Gastroesophageal sphincter (tissue), 4 donors: ENCODE measurements around the gene GALNT7. TPM values are rescaled to one million over a fixed set of nuclear protein-coding genes. Genes with fewer than 3 reads are reported as not detected.

Experiments used
- ATAC-seq: fragments of 150-250 bp; one replicate; pipeline ENCODE4 v1.9.1; 2016; ENCODE audit warnings: mild to moderate bottlenecking, moderate library complexity
- H3K27ac ChIP-seq, 4 donors: fragments of 200-600 bp; sonication (generic) in 3 of 4; 1 replicate in 3 of 4; 2 replicates in 1 of 4; pipeline ENCODE4 v1.5.1; 2016 to 2019
- H3K27me3 ChIP-seq: fragments of 200-600 bp; sonication (generic); one replicate; pipeline ENCODE4 v1.5.1; 2019
- H3K36me3 ChIP-seq, 2 donors: fragments of 200-600 bp; sonication (generic); one replicate each; pipeline ENCODE4 v1.5.1; 2019; ENCODE audit warnings: control low read depth in 1 of 2
- H3K4me1 ChIP-seq, 3 donors: fragments of 200-600 bp; sonication (generic); 1 replicate in 2 of 3; 2 replicates in 1 of 3; pipeline ENCODE4 v1.5.1; 2016 to 2019; ENCODE audit warnings: control low read depth in 2 of 3
- H3K4me3 ChIP-seq, 2 donors: fragments of 200-600 bp; sonication (generic); one replicate each; pipeline ENCODE4 v1.5.1; 2019; ENCODE audit warnings: mild to moderate bottlenecking in 1 of 2, moderate library complexity in 1 of 2
- H3K9me3 ChIP-seq, 3 donors: fragments of 200-600 bp; sonication (generic); one replicate each; pipeline ENCODE4 v1.5.1; 2017 to 2019; ENCODE audit warnings: control low read depth in 2 of 3
- CTCF ChIP-seq, 4 experiments: fragments of 200-600 bp in 2 of 4; fragments of 450-650 bp in 2 of 4; sonication (generic) in 1 of 4; IDR thresholded peaks; one replicate each; pipeline ENCODE4 v1.5.1; 2017 to 2019; ENCODE audit warnings: antibody characterized with exemption in 4 of 4, mild to moderate bottlenecking in 2 of 4, moderate library complexity in 2 of 4
- EP300 ChIP-seq: sonication (generic); formaldehyde crosslinking; IDR thresholded peaks from one replicate; pipeline ENCODE4 v1.6.1; 2017; ENCODE audit warnings: antibody characterized with exemption, mild to moderate bottlenecking
- POLR2A ChIP-seq, 2 donors: fragments of 450-650 bp; IDR thresholded peaks; one replicate each; pipeline ENCODE4 v1.6.1; 2017; ENCODE audit warnings: antibody characterized with exemption in 2 of 2, mild to moderate bottlenecking in 2 of 2, moderate library complexity in 1 of 2
- POLR2AphosphoS5 ChIP-seq: sonication (generic); formaldehyde crosslinking; IDR thresholded peaks from one replicate; pipeline ENCODE4 v1.6.1; 2017; ENCODE audit warnings: antibody characterized with exemption
- WGBS, 2 donors: methylation state at CpG; one replicate each; pipeline ENCODE4 v1.1.5; 2018; ENCODE audit warnings: low coverage in 1 of 2; 5-methylcytosine and 5-hydroxymethylcytosine counted together
- total RNA-seq, 4 donors: library from RNA; depleted of rRNA; stranded (reverse); fragments of >200 nt; gene quantifications; one replicate each; pipeline ENCODE4 v1.1.0, GENCODE V29; 2016

The GALNT7 gene
- total RNA-seq, 4 donors from 2014 or later = 13.7 to 30.3 (median 17.5) TPM

GRCh38 chr4:173282626-173283025 lies 114.0 kb downstream of the GALNT7 start:
- TF ChIP-seq POLR2A (IDR thresholded peaks at IDR 0.05) (no peak), POLR2AphosphoS5 (no peak), EP300 (no peak), CTCF (IDR thresholded peaks at IDR 0.05) (no peak)
- no peak for ATAC-seq
- H3K4me1 ChIP-seq = no peaks in the 10 kb centered on the region
- no peak overlapping the region for H3K4me3 ChIP-seq
- no peaks in the 10 kb centered on the region for H3K27me3 ChIP-seq
- no peaks in the 10 kb centered on the region for H3K36me3 ChIP-seq
- 63% methylated on average over 3 of the region's 3 CpGs; no CpG with 5 or more reads in 1 of the 2 donors for WGBS, 2 donors
- H3K9me3 ChIP-seq = peaks cover 0 to 11% (median 0%) of the 10 kb centered on the region in 3 donors
- H3K27ac ChIP-seq = no peak overlapping the region

- Histone ChIP-seq H3K27me3 (no peaks in the 10 kb centered on the region), H3K36me3 (no peaks in the 10 kb centered on the region), H3K4me3 (no peak overlapping the region), H3K27ac (no peak overlapping the region), H3K4me1 (no peaks in the 10 kb centered on the region), H3K9me3 (peaks cover 0 to 11% (median 0%) of the 10 kb centered on the region in 3 donors)
- ATAC-seq = no peak
- TF ChIP-seq CTCF (IDR thresholded peaks at IDR 0.05) = no peak
- no peak for TF ChIP-seq POLR2AphosphoS5
- TF ChIP-seq EP300 = no peak
- no peak for TF ChIP-seq POLR2A (IDR thresholded peaks at IDR 0.05)
These were observed 115.9 kb downstream of the GALNT7 start for GRCh38 chr4:173284463-173284862.

GRCh38 chr4:173287486-173287885 lies 118.9 kb downstream of the GALNT7 start:
- 86% methylated on average over 1 of the region's 2 CpGs; no CpG with 5 or more reads in 1 of the 2 donors for WGBS, 2 donors
- Histone ChIP-seq H3K4me1 (no peaks in the 10 kb centered on the region), H3K27ac (no peak overlapping the region), H3K36me3 (no peaks in the 10 kb centered on the region), H3K4me3 (no peak overlapping the region), H3K27me3 (no peaks in the 10 kb centered on the region), H3K9me3 (peaks cover 0 to 11% (median 0%) of the 10 kb centered on the region in 3 donors)
- no peak for ATAC-seq
- no peak for TF ChIP-seq CTCF (IDR thresholded peaks at IDR 0.05)
- TF ChIP-seq POLR2AphosphoS5 = no peak
- TF ChIP-seq POLR2A (IDR thresholded peaks at IDR 0.05) = no peak
- TF ChIP-seq EP300 = no peak

GRCh38 chr4:173288296-173288695 lies 119.7 kb downstream of the GALNT7 start:
- Histone ChIP-seq H3K36me3 (no peaks in the 10 kb centered on the region), H3K27me3 (no peaks in the 10 kb centered on the region), H3K9me3 (peaks cover 0 to 11% (median 0%) of the 10 kb centered on the region in 3 donors), H3K4me3 (no peak overlapping the region), H3K4me1 (no peaks in the 10 kb centered on the region), H3K27ac (no peak overlapping the region)
- ATAC-seq = no peak
- 50 to 71% methylated on average over 2 to 4 of the region's 4 CpGs for WGBS, 2 donors
- TF ChIP-seq CTCF (IDR thresholded peaks at IDR 0.05) = peak; percentile 34 to 57 (median 52)
- TF ChIP-seq POLR2A (IDR thresholded peaks at IDR 0.05) = no peak

GRCh38 chr4:173288698-173289352 lies 120.2 kb downstream of the GALNT7 start:
- Histone ChIP-seq H3K36me3 (no peaks in the 10 kb centered on the region), H3K4me3 (no peak overlapping the region), H3K4me1 (no peaks in the 10 kb centered on the region), H3K9me3 (peaks cover 0 to 11% (median 0%) of the 10 kb centered on the region in 3 donors), H3K27ac (no peak overlapping the region), H3K27me3 (no peaks in the 10 kb centered on the region)
- ATAC-seq = no peak
- 83% methylated on average over 3 of the region's 3 CpGs; no CpG with 5 or more reads in 1 of the 2 donors for WGBS, 2 donors
- no peak for TF ChIP-seq POLR2AphosphoS5
- TF ChIP-seq POLR2A (IDR thresholded peaks at IDR 0.05) = no peak
- no peak for TF ChIP-seq EP300
- no peak for TF ChIP-seq CTCF (IDR thresholded peaks at IDR 0.05)
